H1 (cell line): ENCODE data around the gene CD300LG. TPM values are rescaled to one million over a fixed set of nuclear protein-coding genes. Genes with fewer than 3 reads are reported as not detected.
A peak's percentile ranks its signal among the peaks of the same experiment; 100 is the strongest.

Experiments
- CTCF ChIA-PET: fragments of 300-600 bp; sonication (Branson Sonifier 250); formaldehyde crosslinking; loops from one replicate; lab custom pipeline; 2021; ENCODE audit not compliant: partially characterized antibody; lab: Charles Lee
- POLR2A ChIA-PET: fragments of 300-600 bp; sonication (Branson Sonifier 250); formaldehyde crosslinking; loops from one replicate; lab custom pipeline; 2021; ENCODE audit warnings: inconsistent platforms; ENCODE audit not compliant: partially characterized antibody; lab: Charles Lee
- DNase-seq, 2 experiments: peaks; one replicate each; pipeline versions ENCODE4 v3.0.0 to v3.0.0-alpha.2; 2010 to 2022; ENCODE audit warnings: low spot score in 2 of 2, low read depth in 1 of 2, mixed read lengths in 1 of 2
- FAIRE-seq: peaks from 2 replicates; lab custom pipeline; 2011; peaks lifted over from hg19 to GRCh38; lab: Jason Lieb, UNC
- H2AFZ ChIP-seq: 2 replicates; pipeline ENCODE4 v1.8.1; 2012; ENCODE audit warnings: low read length, inconsistent platforms
- H2AK5ac ChIP-seq: 2 replicates; pipeline ENCODE4 v1.6.1; 2013; ENCODE audit warnings: low read depth, low read length
- H2BK120ac ChIP-seq: replicated peaks from 2 replicates; pipeline ENCODE3; 2013; ENCODE audit warnings: low read depth, low read length, inconsistent platforms
- H2BK12ac ChIP-seq: 2 replicates; pipeline ENCODE4 v1.6.1; 2013; ENCODE audit warnings: low read depth, low read length
- H2BK15ac ChIP-seq: 2 replicates; pipeline ENCODE4 v1.6.1; 2013; ENCODE audit warnings: low read length
- H2BK20ac ChIP-seq: 2 replicates; pipeline ENCODE4 v1.6.1; 2013; ENCODE audit warnings: low read length
- H2BK5ac ChIP-seq: 2 replicates; pipeline ENCODE4 v1.6.1; 2013; ENCODE audit warnings: low read depth, low read length
- H3K14ac ChIP-seq: 2 replicates; pipeline ENCODE4 v1.6.1; 2013; ENCODE audit warnings: inconsistent platforms; ENCODE audit not compliant: insufficient read length
- H3K18ac ChIP-seq: 2 replicates; pipeline ENCODE4 v1.6.1; 2013; ENCODE audit warnings: low read length; ENCODE audit errors: extremely low read depth
- H3K23ac ChIP-seq: 2 replicates; pipeline ENCODE4 v1.6.1; 2013; ENCODE audit warnings: inconsistent platforms; ENCODE audit not compliant: insufficient read length
- H3K23me2 ChIP-seq: 2 replicates; pipeline ENCODE4 v1.6.1; 2013; ENCODE audit warnings: low read depth, low read length
- H3K27ac ChIP-seq: 2 replicates; pipeline ENCODE4 v1.6.1; 2011; ENCODE audit warnings: low read depth, low read length, inconsistent platforms
- H3K27me3 ChIP-seq, 4 experiments: replicated peaks in 1 of 4; 1 replicate in 1 of 4; 2 replicates in 3 of 4; pipeline versions ENCODE4 v1.6.1 to v1.8.1; 2011 to 2013; ENCODE audit warnings: low read length in 3 of 4, mild to moderate bottlenecking in 3 of 4, inconsistent platforms in 2 of 4, mixed read lengths in 2 of 4, moderate library complexity in 1 of 4; ENCODE audit not compliant: control insufficient read depth in 3 of 4, insufficient read depth in 3 of 4; ENCODE audit errors: extremely low read depth in 1 of 4
- H3K36me3 ChIP-seq, 4 experiments: 2 replicates each; pipeline versions ENCODE4 v1.6.1 to v1.8.1; 2011 to 2013; ENCODE audit warnings: mild to moderate bottlenecking in 4 of 4, low read length in 3 of 4, moderate library complexity in 2 of 4, control low read depth in 1 of 4, inconsistent platforms in 1 of 4; ENCODE audit not compliant: insufficient read depth in 4 of 4, control insufficient read depth in 2 of 4
- H3K4ac ChIP-seq: replicated peaks from 2 replicates; pipeline ENCODE3; 2013; ENCODE audit warnings: low read length, low read depth, mixed read lengths, inconsistent platforms; ENCODE audit not compliant: insufficient read length
- H3K4me1 ChIP-seq, 4 experiments: replicated peaks in 1 of 4; 1 replicate in 1 of 4; 2 replicates in 3 of 4; pipeline versions ENCODE4 v1.6.1 to v1.8.1; 2011 to 2013; ENCODE audit warnings: low read length in 3 of 4, inconsistent platforms in 2 of 4, mixed read lengths in 1 of 4; ENCODE audit not compliant: insufficient read depth in 4 of 4, control insufficient read depth in 3 of 4
- H3K4me2 ChIP-seq, 2 experiments: 2 replicates each; pipeline versions ENCODE4 v1.6.1 to v1.8.1; 2011 to 2013; ENCODE audit warnings: low read depth in 2 of 2, low read length in 2 of 2, control low read depth in 1 of 2, inconsistent platforms in 1 of 2, mild to moderate bottlenecking in 1 of 2; ENCODE audit not compliant: insufficient read depth in 1 of 2
- H3K4me3 ChIP-seq, 4 experiments: fragments of 200-600, 300-600 bp in 1 of 4; sonication (generic), shearing (Covaris generic), sonication (Bioruptor Twin) in 1 of 4; 2 replicates each; pipeline versions ENCODE4 v1.5.1 to v1.8.1; 2011 to 2016; ENCODE audit warnings: low read length in 4 of 4, low read depth in 3 of 4, control low read depth in 2 of 4, inconsistent platforms in 2 of 4, mild to moderate bottlenecking in 2 of 4, mixed read lengths in 1 of 4, moderate library complexity in 1 of 4; ENCODE audit not compliant: insufficient read depth in 2 of 4; ENCODE audit errors: extremely low read depth in 1 of 4
- H3K56ac ChIP-seq: replicated peaks from 2 replicates; pipeline ENCODE3; 2013; ENCODE audit warnings: low read depth, mild to moderate bottlenecking, mixed read lengths, low read length, inconsistent platforms; ENCODE audit not compliant: insufficient read length
- H3K79me1 ChIP-seq: 2 replicates; pipeline ENCODE4 v1.6.1; 2013; ENCODE audit warnings: low read depth, low read length, control low read depth
- H3K79me2 ChIP-seq, 2 experiments: 2 replicates each; pipeline versions ENCODE4 v1.6.1 to v1.8.1; 2012 to 2013; ENCODE audit warnings: low read length in 2 of 2, mild to moderate bottlenecking in 2 of 2, inconsistent platforms in 1 of 2; ENCODE audit not compliant: insufficient read depth in 2 of 2, control insufficient read depth in 1 of 2
- H3K9ac ChIP-seq, 4 experiments: replicated peaks in 1 of 4; 1 replicate in 1 of 4; 2 replicates in 3 of 4; pipeline versions ENCODE4 v1.6.1 to v1.8.1; 2011 to 2013; ENCODE audit warnings: low read depth in 3 of 4, low read length in 3 of 4, control low read depth in 2 of 4, mild to moderate bottlenecking in 2 of 4, moderate library complexity in 2 of 4, inconsistent platforms in 1 of 4; ENCODE audit errors: extremely low read depth in 1 of 4
- H3K9me3 ChIP-seq, 2 experiments: 2 replicates each; pipeline versions ENCODE4 v1.6.1 to v1.8.1; 2012 to 2013; ENCODE audit warnings: mild to moderate bottlenecking in 2 of 2, moderate library complexity in 2 of 2, control low read depth in 1 of 2, inconsistent platforms in 1 of 2, low read depth in 1 of 2, low read length in 1 of 2, mixed read lengths in 1 of 2; ENCODE audit not compliant: insufficient read depth in 2 of 2
- H4K20me1 ChIP-seq, 2 experiments: replicated peaks in 1 of 2; 2 replicates each; pipeline versions ENCODE3 to v1.8.1; 2011 to 2013; ENCODE audit warnings: inconsistent platforms in 2 of 2, low read length in 2 of 2, mild to moderate bottlenecking in 1 of 2; ENCODE audit not compliant: insufficient read depth in 2 of 2, control insufficient read depth in 1 of 2
- H4K5ac ChIP-seq: 2 replicates; pipeline ENCODE4 v1.6.1; 2013; ENCODE audit warnings: low read length, low read depth, mixed read lengths, inconsistent platforms; ENCODE audit not compliant: insufficient read length
- H4K8ac ChIP-seq: 2 replicates; pipeline ENCODE4 v1.8.0; 2013; ENCODE audit warnings: mild to moderate bottlenecking, moderate library complexity, low read length, inconsistent platforms; ENCODE audit not compliant: insufficient read depth; ENCODE audit errors: extremely low read depth
- H4K91ac ChIP-seq: replicated peaks from 2 replicates; pipeline ENCODE3; 2013; ENCODE audit warnings: low read length, mixed read lengths, inconsistent platforms; ENCODE audit not compliant: insufficient read length
- BACH1 ChIP-seq: IDR thresholded peaks from 2 replicates; pipeline ENCODE4 v1.6.1; 2012; ENCODE audit warnings: low read length, improper control_type of control experiment
- CTCF ChIP-seq, 3 experiments: IDR thresholded peaks; 1 replicate in 2 of 3; 2 replicates in 1 of 3; pipeline versions ENCODE4 v1.5.1 to v1.6.1; 2011; ENCODE audit warnings: low read length in 3 of 3, mild to moderate bottlenecking in 3 of 3, inconsistent platforms in 2 of 3, low read depth in 1 of 3, moderate library complexity in 1 of 3; ENCODE audit not compliant: insufficient read depth in 1 of 3; ENCODE audit errors: control extremely low read depth in 1 of 3
- EZH2 ChIP-seq: fragments of 200-600 bp; sonication (generic); IDR thresholded peaks from 2 replicates; pipeline ENCODE4 v1.7.1; 2012; ENCODE audit warnings: low read depth, mild to moderate bottlenecking, moderate library complexity, low read length, inconsistent platforms; ENCODE audit not compliant: severe bottlenecking
- MAX ChIP-seq: IDR thresholded peaks from 2 replicates; pipeline ENCODE4 v1.6.1; 2012; ENCODE audit warnings: inconsistent platforms
- RAD21 ChIP-seq, 2 experiments: IDR thresholded peaks in 1 of 2; conservative IDR thresholded peaks in 1 of 2; 2 replicates each; pipeline ENCODE4 v1.6.1; 2011; ENCODE audit warnings: low read depth in 2 of 2, low read length in 2 of 2, improper control_type of control experiment in 1 of 2, inconsistent platforms in 1 of 2, mild to moderate bottlenecking in 1 of 2, moderate library complexity in 1 of 2
- SRF ChIP-seq: IDR thresholded peaks from 2 replicates; pipeline ENCODE4 v1.6.1; 2011; ENCODE audit warnings: mild to moderate bottlenecking, low read depth, low read length, moderate library complexity
- SUZ12 ChIP-seq: fragments of 200-600 bp; sonication (generic); IDR thresholded peaks from 2 replicates; pipeline ENCODE4 v1.6.1; 2012; ENCODE audit warnings: mild to moderate bottlenecking, inconsistent platforms, low read length, moderate library complexity, mixed read lengths
- TBP ChIP-seq: IDR thresholded peaks from 2 replicates; pipeline ENCODE4 v1.6.1; 2011; ENCODE audit warnings: low read depth, low read length, improper control_type of control experiment
- YY1 ChIP-seq: IDR thresholded peaks from 2 replicates; pipeline ENCODE4 v1.6.1; 2011; ENCODE audit warnings: low read depth, mild to moderate bottlenecking, low read length
- WGBS, 2 experiments: shearing (Covaris generic) in 1 of 2; methylation state at CpG; one replicate each; pipeline versions ENCODE4 v1.1.6 to v1.1.7; 2013 to 2015; ENCODE audit warnings: low lambda C conversion rate in 2 of 2, mixed read lengths in 2 of 2, inconsistent platforms in 1 of 2, low coverage in 1 of 2, missing lambda C conversion rate in 1 of 2; ENCODE audit not compliant: insufficient replicate concordance in 2 of 2, insufficient coverage in 1 of 2, insufficient read length in 1 of 2; ENCODE audit errors: extremely low coverage in 1 of 2, missing lambda C conversion rate in 1 of 2; 5-methylcytosine and 5-hydroxymethylcytosine counted together
- polyA plus RNA-seq, 7 experiments: library from polyadenylated mRNA; depleted of rRNA in 3 of 7; stranded (reverse) in 5 of 7; unstranded in 2 of 7; fragments of >200 nt in 5 of 7; fragments of 200-250 nt in 2 of 7; gene quantifications; 1 replicate in 5 of 7; 2 replicates in 1 of 7; 4 replicates in 1 of 7; pipeline versions ENCODE4 v1.2.1 to v1.2.3, GENCODE V29; 2011 to 2013; ENCODE audit warnings: missing spikeins in 2 of 7, mixed read lengths in 2 of 7
- total RNA-seq: library from RNA; stranded (reverse); fragmentation: NEBNext Ultra II Directional; extraction: Animal tissue kit (Norgen Biotek cat#: 25700); gene quantifications from 2 replicates; pipeline ENCODE4 v1.2.1, GENCODE V29; 2021

CD300LG gene
- total and polyA plus RNA-seq, 2 of the 8 experiments (the other 6 are each of a cell fraction or from before 2014, with no cell fraction given): 0.06 TPM; not detected in 1

DNA sequence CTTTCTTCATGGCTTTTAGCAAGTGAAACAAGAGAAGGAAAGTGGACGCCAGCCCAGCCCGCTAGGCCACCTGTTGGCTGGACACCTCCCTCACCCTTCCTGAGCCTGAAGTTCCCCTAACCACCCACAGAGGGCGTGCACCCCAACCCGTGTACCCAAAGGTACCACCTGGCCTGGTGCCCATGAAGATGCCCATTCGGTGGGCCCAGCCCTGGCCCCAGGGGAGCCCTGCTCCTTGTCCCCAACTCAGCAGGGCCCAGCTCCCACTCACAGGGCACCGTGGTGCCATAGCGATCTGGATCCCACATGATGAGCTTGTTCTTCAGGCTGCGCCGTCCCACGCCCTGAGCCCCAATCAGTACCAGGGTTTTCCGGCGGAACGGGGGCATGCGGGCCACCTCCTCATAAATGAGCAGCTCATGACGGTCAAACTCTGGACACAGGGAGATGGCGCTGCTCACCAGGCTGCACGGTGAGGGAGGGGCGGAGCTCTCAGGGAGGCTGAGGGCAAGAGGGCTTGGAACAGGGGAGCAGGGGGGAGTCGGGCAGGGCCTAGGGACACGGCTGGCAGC lies 33.5 kb downstream of the CD300LG start:
- H2AFZ ChIP-seq: no peak overlapping the region
- H4K8ac ChIP-seq: no peak overlapping the region; the same call in 1 of the 2 replicates
- H2BK12ac ChIP-seq: no peak overlapping the region
- no peak overlapping the region for H3K23ac ChIP-seq
- H2BK15ac ChIP-seq: no peak overlapping the region
- no peaks in the 10 kb centered on the region for H3K23me2 ChIP-seq
- H3K4me2 ChIP-seq: no peak overlapping the region
- H3K14ac ChIP-seq: no peak overlapping the region
- H3K9me3 ChIP-seq: no peaks in the 10 kb centered on the region
- FAIRE-seq: peak; percentile 52
- CTCF ChIA-PET: interaction anchor here (0.5 to 10.0 kb wide), 43 partner anchors 15 to 1577 kb away, joined by 3 to 403 read pairs (median 4); partner anchors contain the start of genes CD300LG, FAM171A2, MPP2 and PPY
- no peak overlapping the region for H3K56ac ChIP-seq
- no peak overlapping the region for H2BK5ac ChIP-seq
- no peak overlapping the region for H3K4ac ChIP-seq
- H4K20me1 ChIP-seq: peaks cover 0 to 8% of the 10 kb centered on the region in 2 experiments
- no peak overlapping the region for H3K27ac ChIP-seq
- H4K5ac ChIP-seq: no peak overlapping the region
- peaks cover 0 to 8% (median 6%) of the 10 kb centered on the region in 4 experiments; a peak in 5 of 7 replicates for H3K4me1 ChIP-seq
- H3K18ac ChIP-seq: no peak overlapping the region
- H3K27me3 ChIP-seq: no peaks in the 10 kb centered on the region
- no peak overlapping the region for H3K4me3 ChIP-seq
- no peak overlapping the region for H2BK120ac ChIP-seq
- H3K36me3 ChIP-seq: no peaks in the 10 kb centered on the region; a peak in 2 of 8 replicates
- POLR2A ChIA-PET: interaction anchor here (0.8 kb wide), 1 partner anchor 229 kb away, joined by 3 read pairs; no protein-coding TSS in a partner anchor
- H3K9ac ChIP-seq: no peak overlapping the region
- no peaks in the 10 kb centered on the region for H3K79me1 ChIP-seq
- DNase-seq: peak in 1 of 2 experiments; percentile 86
- H4K91ac ChIP-seq: no peak overlapping the region
- H2BK20ac ChIP-seq: no peak overlapping the region
- 73% methylated on average over 20 of the region's 20 CpGs; no CpG with 5 or more reads in 1 of the 2 experiments for WGBS, 2 experiments
- H2AK5ac ChIP-seq: no peak overlapping the region
- H3K79me2 ChIP-seq: no peaks in the 10 kb centered on the region
- TF ChIP-seq EZH2 (no peak), SRF (no peak), TBP (no peak), SUZ12 (no peak), MAX (peak; percentile 47), YY1 (peak; percentile 69; the same call in 1 of the 2 replicates), CTCF (IDR thresholded peaks at IDR 0.05; ENCODE audit: control extremely low read depth in 1 of 3, insufficient read depth in 1 of 3, low read depth in 1 of 3, low read length in 3 of 3) (peak; percentile 90 to 95 (median 92)), RAD21 (IDR thresholded peaks at IDR 0.05 in 1 of 2, conservative IDR thresholded peaks at IDR 0.05 in 1 of 2; ENCODE audit: low read depth in 2 of 2, low read length in 2 of 2) (peak; percentile 32 to 52), BACH1 (no peak)
